HG03432 (cell line): Measurements from ENCODE around the gene TSSC4.
A peak's percentile ranks its signal among the peaks of the same experiment; 100 is the strongest.

Source experiments
- ATAC-seq: cut with Tn5 transposase; IDR thresholded peaks from one replicate; pipeline ENCODE4 v1.9.1; 2021; ENCODE audit warnings: mild to moderate bottlenecking, moderate library complexity; ENCODE audit not compliant: unreplicated experiment

Gene TSSC4

DNA sequence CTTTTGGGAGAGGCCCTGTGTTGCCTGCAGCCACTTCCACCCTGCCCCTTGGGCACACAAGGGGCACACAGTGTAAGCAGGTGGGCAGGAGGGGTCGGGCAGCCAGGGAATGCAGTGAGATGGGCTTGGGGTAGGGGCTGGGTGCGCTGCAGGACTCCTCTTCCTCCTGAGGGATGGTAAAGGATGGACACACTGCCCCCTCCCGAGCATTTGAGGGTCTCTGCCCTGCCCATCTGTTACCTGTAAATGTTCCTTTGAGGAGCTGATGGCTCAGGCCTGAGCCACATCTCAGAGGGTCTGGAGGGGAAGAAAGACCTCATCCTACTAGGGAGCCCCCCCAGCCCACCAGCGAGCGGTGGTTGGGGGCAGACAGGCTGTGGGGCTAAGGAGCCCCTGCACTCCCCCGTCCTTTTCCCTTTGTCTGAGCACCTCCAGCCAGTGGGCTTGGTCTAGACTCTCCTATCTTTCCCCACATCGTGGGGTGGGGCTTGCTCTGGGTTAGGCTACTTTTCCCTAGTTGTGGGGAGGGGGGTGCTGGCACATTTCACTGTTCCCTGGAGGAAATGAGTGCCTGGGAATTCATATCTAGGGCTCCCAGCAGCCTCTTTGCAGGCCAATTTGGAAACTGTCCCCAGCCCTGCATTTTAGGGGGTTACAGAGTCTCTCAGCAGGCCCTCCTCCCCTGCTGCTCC is 1.7 kb upstream of the TSSC4 start:
- ATAC-seq, result no peak

DNA sequence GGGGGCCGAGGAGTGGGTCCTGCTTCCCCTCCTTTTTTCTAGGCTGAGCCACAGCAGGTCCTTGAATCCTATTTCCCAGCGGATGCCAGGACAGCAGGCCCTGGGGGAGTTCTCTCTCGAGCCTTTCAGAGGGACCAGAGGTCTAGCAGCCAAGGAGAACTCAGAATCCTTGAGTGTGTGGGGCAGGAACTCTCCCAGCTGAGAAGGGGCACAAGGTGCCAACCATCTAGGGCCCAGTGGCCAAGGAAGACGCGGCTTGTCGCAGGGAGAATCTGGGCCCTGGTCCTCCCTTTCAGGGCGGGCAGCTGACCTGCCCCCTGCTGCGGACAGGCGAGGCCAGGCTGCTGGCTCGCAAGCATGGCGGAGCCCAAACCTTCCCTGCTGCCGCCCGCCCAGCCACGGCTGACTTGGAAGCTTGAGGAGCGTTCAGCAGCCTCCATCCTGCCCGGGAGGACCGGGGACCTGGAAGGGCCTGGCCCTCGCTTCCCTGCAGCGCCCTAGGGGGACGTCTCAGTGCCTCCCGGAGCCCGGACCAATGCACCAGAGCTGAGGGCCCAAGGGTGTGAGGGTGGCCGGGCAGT is 972 bp upstream of the TSSC4 start:
- peak; percentile 8 for ATAC-seq

GRCh38 chr11:2400762-2401435 is 349 bp downstream of the TSSC4 start:
- ATAC-seq, result no peak

GRCh38 chr11:2401436-2401984 is 960 bp downstream of the TSSC4 start:
- ATAC-seq, result no peak

DNA sequence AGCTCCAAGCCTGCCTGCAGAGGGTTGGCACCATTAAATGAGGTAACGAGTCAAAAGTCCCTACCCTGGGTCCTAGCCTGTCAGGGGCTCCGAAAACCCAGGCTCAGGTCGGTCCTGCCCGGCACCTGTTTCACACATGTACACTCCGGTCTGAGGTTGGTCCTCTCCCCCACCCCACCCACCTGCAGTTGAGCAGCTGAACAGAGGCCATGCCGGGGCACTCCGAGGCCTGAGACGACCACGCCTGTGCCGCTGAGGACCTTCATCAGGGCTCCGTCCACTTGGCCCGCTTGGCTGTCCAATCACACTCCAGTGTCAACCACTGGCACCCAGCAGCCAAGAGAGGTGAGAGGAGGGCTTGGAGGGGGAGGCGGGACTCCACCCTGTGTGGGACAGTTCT is 1.6 kb downstream of the TSSC4 start:
- no peak for ATAC-seq

- no peak for ATAC-seq
These were observed 2.5 kb downstream of the TSSC4 start for GRCh38 chr11:2402890-2403645.

GRCh38 chr11:2404735-2405196 is 4.2 kb downstream of the TSSC4 start:
- ATAC-seq, result no peak

DNA sequence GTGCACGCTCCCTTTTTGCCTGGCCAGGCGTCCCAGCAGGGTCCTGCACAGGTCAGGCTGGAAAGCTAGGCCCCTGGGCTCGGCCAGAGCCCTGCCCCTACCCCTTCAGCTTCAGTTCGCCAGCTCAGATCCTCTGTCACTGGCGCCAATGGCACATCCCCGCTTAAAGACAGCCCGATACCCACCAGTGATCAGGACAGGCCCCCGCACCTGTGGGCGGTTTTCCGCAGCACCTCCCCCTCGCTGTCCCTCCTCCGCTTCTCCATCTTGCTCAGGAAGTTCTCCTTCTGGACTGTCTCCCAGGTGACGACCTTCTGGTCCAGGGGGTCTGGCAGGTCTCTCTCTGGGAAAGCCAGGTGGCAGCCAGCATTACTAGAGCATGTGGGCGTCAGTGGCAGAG is 5.9 kb downstream of the TSSC4 start:
- ATAC-seq, result no peak

GRCh38 chr11:2406878-2407410 is 6.4 kb downstream of the TSSC4 start:
- ATAC-seq, result no peak

DNA sequence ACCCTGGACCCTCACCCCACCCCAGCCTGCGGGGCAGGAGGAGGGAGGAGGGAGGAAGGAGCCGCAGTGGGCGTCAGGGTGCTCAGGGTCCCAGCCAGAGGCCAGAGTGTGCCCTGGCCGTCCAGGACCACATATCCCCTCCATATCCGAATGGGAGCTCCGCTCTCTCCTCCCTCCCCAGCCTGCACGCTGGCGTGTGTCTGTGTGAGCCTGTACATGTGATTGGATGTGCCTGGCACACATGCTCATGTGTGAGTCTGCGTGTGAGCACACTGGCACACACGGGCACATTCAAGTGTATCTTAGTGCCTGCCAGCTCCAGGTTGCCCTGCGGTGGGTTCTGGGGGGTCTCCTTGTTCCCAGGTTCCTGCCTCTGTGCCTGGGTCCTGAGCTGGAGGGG is 8.1 kb downstream of the TSSC4 start:
- no peak for ATAC-seq

DNA sequence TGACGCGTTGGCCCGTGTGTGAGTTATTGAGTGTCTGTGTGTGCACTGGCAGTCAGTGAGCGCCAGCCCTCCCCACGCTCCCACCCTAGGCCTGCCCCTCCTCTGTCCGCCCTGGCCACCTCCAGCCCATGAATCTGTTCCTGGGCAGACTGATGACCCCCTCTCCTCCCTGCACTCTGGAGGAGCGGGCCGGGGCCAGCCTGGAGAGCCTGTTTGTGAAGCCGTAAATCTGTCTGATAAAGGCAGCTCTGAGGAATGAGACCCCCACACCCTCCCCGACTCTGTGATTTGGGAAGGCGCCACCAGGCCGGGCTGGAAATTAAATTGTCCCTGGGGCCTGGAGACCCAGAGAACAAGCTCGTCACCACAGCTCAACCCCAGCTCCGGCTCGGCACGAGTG is 8.6 kb downstream of the TSSC4 start:
- no peak for ATAC-seq

GRCh38 chr11:2409611-2410468 is 9.3 kb downstream of the TSSC4 start:
- no peak for ATAC-seq

- no peak for ATAC-seq
These were observed 10.1 kb downstream of the TSSC4 start for GRCh38 chr11:2410616-2411015.

GRCh38 chr11:2411446-2412305 is 11.1 kb downstream of the TSSC4 start:
- no peak for ATAC-seq

GRCh38 chr11:2412323-2412722 is 11.8 kb downstream of the TSSC4 start:
- ATAC-seq, result no peak

GRCh38 chr11:2413742-2414579 is 13.4 kb downstream of the TSSC4 start:
- no peak for ATAC-seq

GRCh38 chr11:2414616-2415015 is 14.1 kb downstream of the TSSC4 start:
- no peak for ATAC-seq

DNA sequence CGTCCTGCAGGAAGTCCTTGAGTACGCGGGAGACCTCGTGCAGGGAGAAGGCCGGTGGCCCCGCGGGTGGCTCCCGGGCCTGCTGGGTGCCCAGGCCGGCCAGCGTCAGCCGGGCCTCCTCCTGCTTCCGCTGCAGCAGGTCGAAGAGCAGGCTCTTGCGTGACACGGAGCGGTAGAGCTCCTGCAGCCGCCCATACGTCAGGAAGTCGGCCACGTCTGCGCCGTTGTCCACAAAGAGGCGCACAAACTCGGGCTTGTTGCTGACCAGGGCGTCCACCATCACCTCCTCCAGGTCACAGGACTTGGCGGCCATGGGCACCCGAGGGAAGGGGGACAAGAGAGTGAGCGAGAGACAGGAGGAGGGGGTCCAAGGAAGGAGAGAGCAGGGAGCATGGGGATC is 14.6 kb downstream of the TSSC4 start:
- ATAC-seq, result no peak
